Endothelial cell of coronary artery (primary cell): ENCODE measurements around the gene RNF31. TPM values are rescaled to one million over a fixed set of nuclear protein-coding genes. Genes with fewer than 3 reads are reported as not detected.

ENCODE experiments used
- total RNA-seq: library from RNA; depleted of rRNA; stranded (reverse); fragments of >200 nt; gene quantifications from 2 replicates; pipeline ENCODE4 v1.2.3, GENCODE V29; 2014

RNF31 gene
- 28.9 and 29.3 TPM in 2 replicates for total RNA-seq

GRCh38 chr14:24146978-24147760 is at the start of gene RNF31:
RNF31 (plus strand) TSS chr14:24147498; CDS start chr14:24147699, 201 bp downstream.

DNA sequence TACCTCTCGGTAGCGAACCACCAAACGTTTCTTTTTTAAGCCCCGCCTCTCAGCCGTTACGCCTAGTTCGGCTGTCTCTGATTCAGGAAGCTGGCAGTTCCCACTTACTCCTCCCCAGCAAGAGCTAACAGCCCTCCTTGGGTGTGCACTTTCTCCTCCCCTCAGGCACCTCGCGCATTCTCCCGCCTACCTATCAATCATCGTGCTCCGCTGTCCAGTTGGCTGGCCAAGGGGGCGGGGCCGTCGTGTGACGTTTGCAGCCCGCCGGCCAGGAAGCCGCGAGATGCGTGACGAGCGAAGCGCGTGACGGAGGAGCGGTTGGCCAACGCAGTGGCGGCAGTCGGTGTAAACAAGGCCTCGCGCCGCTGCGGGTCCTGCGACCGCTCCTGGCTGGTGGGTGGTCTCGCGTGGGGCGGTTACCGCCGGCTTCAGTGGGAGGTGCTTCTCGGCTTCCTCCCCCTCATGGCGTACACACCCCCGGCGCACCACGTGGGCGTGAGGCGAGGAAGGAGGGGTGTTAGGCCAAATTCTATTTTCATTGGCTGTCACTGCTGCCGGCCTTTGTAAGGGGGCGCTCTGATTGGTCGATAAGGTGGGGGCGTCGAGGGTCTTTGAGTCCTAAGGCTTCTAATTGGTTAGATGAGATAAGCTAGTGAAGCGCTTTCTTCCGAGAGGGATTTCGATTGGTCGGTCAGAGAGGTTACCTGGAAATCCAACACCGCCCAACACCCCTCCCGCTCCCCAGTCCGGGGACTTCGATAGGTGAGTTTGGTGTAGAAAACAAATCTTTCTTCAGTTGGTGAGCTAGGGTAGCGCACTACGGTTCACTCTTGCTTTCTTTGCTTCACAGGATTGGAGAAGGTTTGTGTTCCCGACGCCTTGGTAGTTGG is 32.5 kb upstream of the RNF31 start, which contains the start of the genes DCAF11 and NRL:
Gene DCAF11, plus strand, starts transcription at position 246 of the 890 bp plus-strand sequence. CDS start 818 bp downstream, outside the sequence.
Gene NRL, minus strand, starts transcription at position 418 of the 890 bp plus-strand sequence. CDS start 32,101 bp downstream, outside the sequence.

DNA sequence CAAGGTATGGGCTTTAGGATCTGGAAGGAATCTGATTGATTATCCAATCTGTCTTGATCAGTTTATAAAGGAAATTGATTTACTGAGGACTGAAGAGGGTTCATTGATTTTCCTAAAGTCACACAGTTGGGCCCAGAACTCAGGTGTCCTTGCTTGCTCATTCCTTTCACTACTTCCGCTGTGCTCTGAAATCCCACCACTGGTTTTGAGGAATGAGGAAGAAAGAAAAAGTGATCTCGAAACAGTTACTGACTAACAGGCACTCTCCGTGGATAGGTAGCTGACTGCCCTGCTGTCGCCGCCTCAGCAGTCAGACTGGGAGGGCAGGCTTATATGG is 16.9 kb upstream of the RNF31 start, which contains the start of gene FITM1:
Gene FITM1, plus strand, starts transcription at position 280 of the 337 bp plus-strand sequence. CDS start 905 bp downstream, outside the sequence.

DNA sequence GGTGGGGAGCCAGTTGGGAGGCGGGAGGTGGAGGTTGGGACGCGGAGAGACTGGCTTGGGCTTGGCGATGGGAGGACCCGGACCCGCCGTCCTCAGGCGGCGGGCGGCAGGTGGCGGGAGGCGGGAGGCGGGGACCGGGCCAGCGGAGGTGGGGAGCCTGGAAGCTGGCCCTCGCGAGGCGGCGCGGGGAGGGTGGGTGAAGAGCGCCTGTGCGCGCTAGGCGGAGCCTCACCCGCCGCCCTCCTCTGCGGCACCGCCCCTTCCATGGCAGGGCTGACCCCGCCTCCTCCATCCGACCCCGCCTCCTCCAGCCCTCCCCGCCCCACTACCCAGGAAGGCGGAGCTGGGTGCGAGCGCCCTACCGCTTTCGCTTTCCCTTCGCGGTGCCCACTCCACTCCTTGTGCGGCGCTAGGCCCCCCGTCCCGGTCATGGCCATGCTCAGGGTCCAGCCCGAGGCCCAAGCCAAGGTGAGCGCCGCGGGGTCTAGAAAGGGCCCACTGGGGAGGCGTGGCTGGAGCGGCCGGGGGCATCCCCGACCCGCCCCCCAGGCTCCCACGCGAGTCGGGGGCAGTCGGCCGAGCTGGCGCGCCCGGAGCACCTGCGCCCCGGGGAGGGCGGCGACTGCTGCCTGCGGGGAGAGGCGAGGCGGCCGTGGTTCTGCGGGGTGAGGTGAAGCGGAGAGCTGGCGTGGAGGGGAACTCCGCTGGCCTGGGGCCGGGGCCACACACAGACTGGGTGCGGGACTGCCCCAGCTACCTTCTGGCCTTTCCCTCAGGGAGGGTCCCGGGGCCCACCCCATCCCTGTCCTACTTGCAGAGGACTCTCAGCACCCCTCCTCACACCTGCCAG is 11.2 kb upstream of the RNF31 start, which contains the start of gene PSME1:
Gene PSME1, plus strand, starts transcription at position 361 of the 850 bp plus-strand sequence. Its CDS starts 69 bp downstream, at position 430.

DNA sequence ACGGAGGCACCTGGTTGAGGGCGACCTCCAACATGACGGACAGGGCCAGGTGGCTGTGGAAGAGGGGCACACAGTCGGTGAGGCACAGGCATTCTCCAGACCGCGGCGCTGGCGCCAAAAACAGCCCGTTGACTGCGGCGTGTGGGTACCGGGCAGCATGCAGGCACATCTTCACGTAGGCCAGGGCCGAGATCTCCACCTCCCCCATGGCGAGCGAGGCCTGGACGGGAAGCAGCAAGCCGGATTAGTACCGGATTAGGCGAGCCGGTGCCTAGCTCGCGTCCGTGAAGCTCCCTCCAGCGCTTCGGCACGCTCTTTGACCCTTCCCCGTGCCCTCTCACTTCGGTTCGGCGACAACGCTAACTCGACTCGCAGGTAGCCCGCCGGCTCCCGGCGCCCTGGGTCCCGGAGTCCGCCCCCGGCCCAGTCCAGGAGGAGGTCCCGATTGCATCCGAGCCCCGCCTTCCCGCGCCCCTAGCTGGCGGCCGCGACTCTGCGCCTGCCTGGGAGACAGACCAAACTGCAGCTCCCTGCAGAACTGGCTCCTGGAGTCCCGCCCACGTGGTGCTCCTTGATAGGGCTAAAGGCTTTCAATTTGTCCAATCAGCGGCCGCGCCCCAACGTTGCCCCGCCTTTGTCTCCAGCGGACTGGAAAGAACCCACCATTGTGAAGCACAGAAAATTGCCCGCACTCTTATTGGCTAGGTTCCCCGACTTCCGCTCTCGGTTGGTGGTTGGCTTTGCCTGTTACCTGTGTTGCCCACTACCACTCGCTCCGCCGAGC is 6.0 kb upstream of the RNF31 start, which contains the start of gene EMC9:
Gene EMC9, minus strand, starts transcription at position 495 of the 784 bp plus-strand sequence. Its CDS starts 287 bp downstream, at position 208.

GRCh38 chr14:24146453-24146977 is 783 bp upstream of the RNF31 start, which contains the start of gene PSME2:
PSME2 (minus strand) TSS chr14:24146610; CDS start chr14:24146581, 29 bp downstream.

DNA sequence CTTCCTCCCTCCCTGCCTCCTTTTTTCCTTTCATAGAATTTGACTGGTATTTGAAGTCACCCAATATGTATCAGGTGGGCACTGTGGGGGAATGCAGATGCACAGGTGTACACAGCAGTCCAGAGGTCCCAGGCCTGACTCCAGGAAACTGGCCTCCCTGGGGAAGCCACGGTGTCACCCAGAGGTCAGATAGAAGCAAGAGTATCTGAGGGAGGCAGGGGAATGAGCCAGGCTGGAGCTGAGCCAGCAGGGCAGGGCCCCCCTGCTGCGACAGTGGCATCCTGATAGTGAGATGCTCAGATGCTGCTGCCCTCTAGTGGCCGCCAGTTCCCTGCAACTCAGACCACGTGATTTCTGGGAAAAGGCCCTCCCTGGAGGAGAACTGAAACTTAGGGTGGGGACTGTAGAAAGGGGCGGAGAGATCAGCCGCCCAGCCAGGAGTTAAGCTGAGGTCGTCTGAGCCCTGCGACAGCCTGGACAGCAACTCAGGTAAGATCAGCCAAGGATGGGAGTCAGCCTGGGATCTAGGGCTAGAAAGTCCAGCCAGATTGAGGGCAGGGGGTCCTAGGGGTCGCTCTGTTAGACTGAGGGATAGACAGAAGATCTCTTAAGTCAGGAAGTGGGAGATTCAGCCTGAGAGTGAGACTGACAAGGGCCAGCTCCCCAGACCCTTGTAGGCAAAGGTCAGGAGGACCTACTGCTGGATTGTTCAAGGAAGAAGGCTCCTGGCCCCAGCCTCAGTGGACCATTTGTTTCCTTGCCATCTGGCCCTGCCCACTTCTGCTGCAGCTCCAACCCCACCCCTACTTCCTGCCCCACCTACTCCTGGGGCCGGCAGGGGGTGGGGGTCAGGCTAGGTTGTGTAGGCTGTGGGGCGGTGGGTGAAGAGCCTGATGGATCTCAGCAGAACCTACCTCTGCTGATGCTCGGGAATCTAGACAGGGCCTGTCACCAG is 13.8 kb downstream of the RNF31 start, which contains the start of gene IRF9:
Gene IRF9, plus strand, starts transcription at position 416 of the 955 bp plus-strand sequence. CDS start 880 bp downstream, outside the sequence.

GRCh38 chr14:24171422-24172260 is 24.3 kb downstream of the RNF31 start, which contains the start of gene REC8:
REC8 (plus strand) TSS chr14:24172080; CDS start chr14:24172553, 473 bp downstream.

DNA sequence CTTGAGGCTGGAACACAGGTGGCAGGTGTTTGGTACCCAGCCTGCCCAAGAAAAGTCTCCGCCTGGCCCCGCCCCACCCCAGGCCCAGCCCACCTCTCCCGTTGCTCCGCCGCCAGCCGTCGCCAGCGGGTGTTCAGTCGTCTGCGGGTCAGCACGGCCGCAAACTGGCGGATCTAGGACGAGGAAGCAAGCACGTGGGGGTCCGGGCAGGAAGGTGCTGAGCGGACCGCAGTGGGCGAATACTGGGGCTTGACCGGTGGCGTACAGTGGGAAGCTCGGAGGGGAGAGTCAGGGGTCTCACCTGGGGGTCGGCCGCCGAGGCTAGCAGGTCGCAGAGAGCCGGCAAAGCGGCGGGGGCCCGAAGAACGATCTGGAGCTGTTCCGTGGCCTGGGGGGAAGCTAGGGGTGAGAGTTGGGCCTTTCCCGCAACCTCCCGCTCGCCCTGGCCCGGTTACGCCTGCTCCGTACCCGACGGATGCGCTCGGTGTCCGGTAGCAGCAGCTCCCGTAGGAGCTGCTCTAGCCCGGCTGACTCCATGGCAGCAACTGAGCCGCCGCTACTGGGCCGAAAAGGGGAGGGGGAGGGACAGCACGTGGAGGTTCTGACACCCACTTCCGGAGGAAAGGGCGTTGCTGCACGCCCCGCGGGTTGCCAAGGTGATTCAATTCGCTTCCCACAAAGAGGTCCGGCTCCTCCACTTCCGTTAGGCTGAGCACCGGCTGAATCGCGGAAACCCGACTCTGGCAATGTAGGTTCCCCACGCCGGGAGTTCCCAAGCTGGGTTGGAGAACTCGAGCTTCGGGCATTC is 41.2 kb downstream of the RNF31 start, which contains the start of gene IPO4:
Gene IPO4, minus strand, starts transcription at position 566 of the 808 bp plus-strand sequence. Its CDS starts 29 bp downstream, at position 537.

DNA sequence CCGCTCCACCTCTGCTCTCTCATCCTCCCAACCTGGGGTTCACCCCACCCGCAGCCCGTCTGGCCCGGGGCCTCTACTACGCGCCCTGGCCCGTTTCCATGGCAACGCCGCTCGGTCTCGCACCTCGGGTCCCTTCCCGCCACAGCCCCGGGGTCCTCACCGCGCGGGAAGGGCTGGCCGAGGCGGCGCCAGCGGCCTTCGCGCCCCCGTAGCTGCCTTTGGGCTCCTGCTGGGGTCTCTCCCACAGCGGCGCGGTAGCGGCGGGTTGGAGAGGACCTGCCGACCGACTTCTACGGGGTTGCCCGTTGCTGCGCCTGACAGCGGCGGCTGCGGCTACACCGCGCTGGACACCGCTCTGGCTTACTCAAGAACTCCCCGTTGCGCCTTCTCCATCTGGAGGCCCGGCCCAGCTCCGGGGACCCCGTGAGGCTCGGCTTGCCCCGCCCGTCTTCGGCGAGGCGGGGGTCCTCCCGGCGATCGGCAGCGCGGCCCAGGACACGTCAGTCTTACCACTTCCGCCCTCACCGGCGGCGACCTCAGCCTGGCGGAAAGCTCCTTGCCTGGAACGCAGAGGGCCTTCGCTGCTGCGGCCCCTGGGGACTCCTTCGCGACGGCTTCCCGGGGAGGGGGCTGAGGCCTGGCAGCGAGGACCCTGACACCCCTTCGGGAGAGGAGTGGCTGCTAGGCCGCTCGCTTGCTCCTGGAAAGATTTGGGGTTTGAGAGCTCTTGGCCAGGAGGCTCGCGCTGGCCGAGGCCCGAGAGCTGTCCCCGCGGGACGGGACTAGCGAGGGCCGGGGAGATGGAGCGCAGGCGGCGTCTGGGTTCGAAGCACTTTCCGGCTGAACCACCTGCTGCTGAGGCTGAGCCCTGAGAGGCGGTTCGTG is 48.1 kb downstream of the RNF31 start, which contains the start of gene TM9SF1:
Gene TM9SF1, minus strand, starts transcription at position 256 of the 885 bp plus-strand sequence. CDS start 422 bp downstream, outside the sequence.

Other genes starting within 250 kb of the RNF31 start
- gene DHRS4, start 193.7 kb upstream of the RNF31 start, total RNA-seq: 53.7 and 58.5 TPM in 2 replicates
- gene DHRS4L2, start 158.6 kb upstream of the RNF31 start, total RNA-seq: 11.9 and 13.7 TPM in 2 replicates
- gene CARMIL3, start 95.5 kb upstream of the RNF31 start, total RNA-seq: 0.09 TPM in 1 of 2 replicates, not detected in the other
- gene CPNE6, start 75.9 kb upstream of the RNF31 start, total RNA-seq: not detected in 2 replicates
- gene PCK2, start 53.2 kb upstream of the RNF31 start, total RNA-seq: 5.1 and 17.4 TPM in 2 replicates
- 42.3 and 47.3 TPM in 2 replicates for gene DCAF11, start 32.7 kb upstream of the RNF31 start, total RNA-seq
- gene NRL, start 32.5 kb upstream of the RNF31 start, total RNA-seq: 0.19 and 0.45 TPM in 2 replicates
- 0.19 and 0.27 TPM in 2 replicates for gene FITM1, start 16.8 kb upstream of the RNF31 start, total RNA-seq
- gene PSME1, start 11.3 kb upstream of the RNF31 start, total RNA-seq: 78.5 and 103 TPM in 2 replicates
- gene EMC9, start 5.9 kb upstream of the RNF31 start, total RNA-seq: 23.2 and 23.7 TPM in 2 replicates
- gene PSME2, start 888 bp upstream of the RNF31 start, total RNA-seq: 101 and 105 TPM in 2 replicates
- 39.4 and 47.7 TPM in 2 replicates for gene IRF9, start 13.8 kb downstream of the RNF31 start, total RNA-seq
- 1.3 and 4.2 TPM in 2 replicates for gene REC8, start 24.6 kb downstream of the RNF31 start, total RNA-seq
- 41.1 and 49.6 TPM in 2 replicates for gene IPO4, start 41.3 kb downstream of the RNF31 start, total RNA-seq
- gene TM9SF1, start 47.9 kb downstream of the RNF31 start, total RNA-seq: 38.6 and 53.6 TPM in 2 replicates
- gene TSSK4, start 58.2 kb downstream of the RNF31 start, total RNA-seq: 0.09 TPM in 1 of 2 replicates, not detected in the other
- gene CHMP4A, start 66.0 kb downstream of the RNF31 start, total RNA-seq: 16.7 and 27.9 TPM in 2 replicates
- 8.6 and 8.8 TPM in 2 replicates for gene MDP1, start 68.6 kb downstream of the RNF31 start, total RNA-seq
- gene NEDD8, start 84.9 kb downstream of the RNF31 start, total RNA-seq: 235 and 253 TPM in 2 replicates
- gene GMPR2, start 85.4 kb downstream of the RNF31 start, total RNA-seq: 76.5 and 85.2 TPM in 2 replicates
- gene TINF2, start 95.1 kb downstream of the RNF31 start, total RNA-seq: 38.1 and 43.4 TPM in 2 replicates
- 0.36 and 0.75 TPM in 2 replicates for gene TGM1, start 115.7 kb downstream of the RNF31 start, total RNA-seq
- 20.5 and 21.1 TPM in 2 replicates for gene RABGGTA, start 124.1 kb downstream of the RNF31 start, total RNA-seq
- gene DHRS1, start 152.3 kb downstream of the RNF31 start, total RNA-seq: 6.6 and 7.3 TPM in 2 replicates
- gene NOP9, start 152.4 kb downstream of the RNF31 start, total RNA-seq: 24.8 and 25.4 TPM in 2 replicates
- 1.4 and 2.8 TPM in 2 replicates for gene CIDEB, start 160.5 kb downstream of the RNF31 start, total RNA-seq
- 2.9 and 5.6 TPM in 2 replicates for gene LTB4R2, start 162.6 kb downstream of the RNF31 start, total RNA-seq
- gene LTB4R, start 164.0 kb downstream of the RNF31 start, total RNA-seq: 1.7 and 3.3 TPM in 2 replicates
- 37.2 and 43.1 TPM in 2 replicates for gene ADCY4, start 187.6 kb downstream of the RNF31 start, total RNA-seq
- 2.9 and 3.5 TPM in 2 replicates for gene RIPK3, start 192.5 kb downstream of the RNF31 start, total RNA-seq
- gene NFATC4, start 220.7 kb downstream of the RNF31 start, total RNA-seq: 14.8 and 25.8 TPM in 2 replicates